Stomach (tissue), 4 donors: ENCODE results near the gene ZDHHC8.

Experiments
- CTCF ChIP-seq, 7 experiments: fragments of 450-650 bp in 4 of 7; fragments of 200-600 bp in 3 of 7; sonication (generic) in 3 of 7; IDR thresholded peaks; one replicate each; pipeline ENCODE4 v1.5.1; 2016 to 2019; ENCODE audit warnings: antibody characterized with exemption in 7 of 7, control low read depth in 2 of 7, mild to moderate bottlenecking in 1 of 7
- POLR2A ChIP-seq, 4 donors: fragments of 450-650 bp; IDR thresholded peaks; one replicate each; pipeline ENCODE4 v1.6.1; 2016; ENCODE audit warnings: antibody characterized with exemption in 4 of 4, control low read depth in 2 of 4, mild to moderate bottlenecking in 1 of 4, moderate library complexity in 1 of 4

DNA sequence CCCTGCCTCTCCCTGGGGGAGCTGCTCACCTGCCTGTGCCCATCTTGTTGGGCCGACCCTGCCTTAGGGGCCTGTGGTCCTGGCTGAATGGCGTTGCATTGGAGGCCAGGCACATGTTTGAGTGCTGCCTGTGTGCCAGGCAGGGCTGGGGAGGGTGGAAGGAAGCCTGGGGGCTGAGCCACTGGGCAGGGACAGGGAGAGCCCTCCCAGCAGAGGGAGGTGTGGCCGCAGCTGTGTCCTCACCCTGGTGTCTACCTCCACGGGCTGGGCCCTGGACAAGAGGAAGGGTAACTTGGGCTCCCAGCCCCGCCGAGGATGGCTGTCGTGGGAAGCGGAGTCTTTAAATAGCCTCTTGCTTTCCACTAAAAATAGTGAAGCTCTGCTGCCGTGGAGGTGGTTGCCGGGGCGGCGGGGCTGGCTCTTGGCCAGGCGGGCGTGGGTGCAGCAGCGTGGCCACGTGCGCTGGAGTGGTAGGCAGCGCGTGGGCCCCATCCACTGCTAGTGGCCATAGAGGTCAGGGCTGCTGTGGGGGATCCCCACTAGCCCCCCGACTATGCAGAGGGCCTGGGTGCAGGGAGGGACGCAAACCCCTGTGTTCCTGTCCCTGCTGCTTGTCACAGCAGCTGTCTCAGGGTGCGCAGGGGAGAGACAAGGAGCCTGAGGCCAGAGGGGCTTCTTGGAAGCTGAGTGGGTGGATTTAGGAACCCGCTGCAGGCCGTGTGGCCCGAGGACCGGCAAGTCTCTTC is 6.2 kb downstream of the ZDHHC8 start:
- TF ChIP-seq CTCF (IDR thresholded peaks at IDR 0.05) (no peak), POLR2A (IDR thresholded peaks at IDR 0.05) (no peak)
